NT2/D1 (cell line): Measurements from ENCODE around the gene PDE8A.

ENCODE experiments used
- SUZ12 ChIP-seq: IDR thresholded peaks from 2 replicates; pipeline ENCODE4 v1.6.1; 2011; ENCODE audit not compliant: insufficient read length, insufficient read depth; ENCODE audit errors: extremely low read depth
- YY1 ChIP-seq: IDR thresholded peaks from 2 replicates; pipeline ENCODE4 v1.6.1; 2011; ENCODE audit not compliant: insufficient read length, insufficient read depth
- ZNF274 ChIP-seq: IDR thresholded peaks from 2 replicates; pipeline ENCODE4 v1.6.1; 2011; ENCODE audit warnings: mild to moderate bottlenecking, low read depth, low read length

DNA sequence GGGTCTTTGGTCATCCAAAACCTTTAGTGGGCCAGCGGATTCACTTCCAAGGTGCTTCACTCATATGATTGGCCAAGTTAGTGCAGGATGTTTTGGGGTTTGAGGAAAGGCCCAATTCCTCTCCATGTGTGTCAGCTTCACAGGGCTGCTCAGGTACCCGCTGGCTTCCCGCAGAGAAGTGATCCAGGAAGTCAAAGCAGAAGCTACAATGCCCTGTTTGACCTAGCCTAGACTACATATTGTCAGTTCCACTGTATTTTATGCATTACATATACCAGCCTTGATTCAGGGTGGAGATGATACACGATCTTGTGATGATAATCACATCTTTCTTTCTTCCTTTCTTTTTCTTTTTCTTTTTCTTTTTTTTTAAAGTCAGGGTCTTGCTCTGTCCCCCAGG is 32.1 kb downstream of the PDE8A start:
- TF ChIP-seq YY1 (no peak), SUZ12 (no peak), ZNF274 (no peak)
